ENCODE results near the gene HOXB4.

DNA sequence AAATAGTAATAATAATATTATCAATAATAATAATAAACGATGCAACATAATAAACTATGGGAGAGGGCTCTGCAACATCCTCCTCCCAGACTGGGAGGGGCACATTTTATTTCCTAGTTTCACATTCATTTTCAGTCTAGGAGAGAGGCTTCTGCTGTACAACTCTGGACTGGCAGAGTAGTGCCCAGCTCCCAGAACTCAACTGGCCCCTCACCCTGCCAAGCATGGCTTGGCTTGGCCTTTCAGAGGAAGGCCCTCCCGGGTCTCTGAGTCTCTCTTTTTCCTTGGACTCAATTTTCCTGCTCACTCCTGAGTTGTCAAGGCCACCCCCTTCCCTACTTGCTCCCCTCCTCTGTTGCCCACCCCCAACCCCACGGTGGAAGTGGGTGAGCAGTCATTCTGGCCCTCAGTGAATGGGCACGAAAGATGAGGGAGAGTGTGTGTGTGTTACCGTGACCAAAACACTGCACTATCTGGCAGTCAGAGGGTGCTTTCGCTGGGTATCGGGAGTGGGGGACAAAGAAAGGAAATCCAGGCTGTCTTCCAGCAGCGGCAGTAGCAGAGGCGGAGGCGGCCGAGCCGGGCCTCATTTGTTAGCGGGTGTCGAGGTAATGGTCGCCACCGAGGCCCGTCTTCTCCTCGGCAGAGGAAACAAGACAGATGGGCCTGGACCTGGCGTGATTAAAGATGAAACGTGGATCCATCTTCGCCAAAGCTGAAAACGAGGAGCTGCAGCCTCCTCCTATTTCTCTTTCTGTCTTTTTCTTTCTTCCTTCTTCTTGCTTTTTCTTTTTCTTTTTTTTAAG is 2.3 kb downstream of the HOXB4 start:
- no peak for TF ChIP-seq CTCF (conservative IDR thresholded peaks at IDR 0.05; ENCODE audit: low read depth, low read length)
- TF ChIP-seq EZH2phosphoT487 (IDR thresholded peaks at IDR 0.05; ENCODE audit: borderline replicate concordance, low read length), result no peak

All from PC-3 (cell line).